HG02759 (cell line): ENCODE results near the gene TTC9B.

ENCODE experiments used
- ATAC-seq: cut with Tn5 transposase; IDR thresholded peaks from one replicate; pipeline ENCODE4 v1.9.1; 2021; ENCODE audit warnings: mild to moderate bottlenecking, moderate library complexity; ENCODE audit not compliant: unreplicated experiment

Gene TTC9B

GRCh38 chr19:40217934-40218890, at the start of gene TTC9B:
TSS of gene TTC9B (minus strand) at chr19:40218384. CDS start at chr19:40218381, 3 bp downstream.
- no peak for ATAC-seq

- no peak for ATAC-seq
These were observed 49.4 kb upstream of the TTC9B start for GRCh38 chr19:40267601-40267997.

- ATAC-seq, result no peak
These were observed 48.9 kb upstream of the TTC9B start for GRCh38 chr19:40266912-40267600.

GRCh38 chr19:40266119-40266518, 47.9 kb upstream of the TTC9B start:
- no peak for ATAC-seq

GRCh38 chr19:40265763-40266099, 47.5 kb upstream of the TTC9B start:
- no peak for ATAC-seq

- ATAC-seq, result no peak
These were observed 47.0 kb upstream of the TTC9B start for GRCh38 chr19:40265055-40265762.

- ATAC-seq, result no peak
These were observed 46.3 kb upstream of the TTC9B start for GRCh38 chr19:40264314-40265054.

GRCh38 chr19:40263440-40264313, 45.5 kb upstream of the TTC9B start:
- no peak for ATAC-seq

GRCh38 chr19:40262422-40262821, 44.2 kb upstream of the TTC9B start:
- ATAC-seq, result no peak

- ATAC-seq, result no peak
These were observed 43.4 kb upstream of the TTC9B start for GRCh38 chr19:40261631-40262030.

GRCh38 chr19:40257096-40257517, 38.9 kb upstream of the TTC9B start:
- ATAC-seq, result no peak

- no peak for ATAC-seq
These were observed 38.3 kb upstream of the TTC9B start for GRCh38 chr19:40256512-40256911.

- no peak for ATAC-seq
These were observed 37.5 kb upstream of the TTC9B start for GRCh38 chr19:40255619-40256166.

GRCh38 chr19:40254714-40255418, 36.7 kb upstream of the TTC9B start:
- no peak for ATAC-seq

- no peak for ATAC-seq
These were observed 35.5 kb upstream of the TTC9B start for GRCh38 chr19:40253611-40254092.

- ATAC-seq, result no peak
These were observed 34.2 kb upstream of the TTC9B start for GRCh38 chr19:40252395-40252794.

- ATAC-seq, result no peak
These were observed 33.8 kb upstream of the TTC9B start for GRCh38 chr19:40251991-40252390.

- no peak for ATAC-seq
These were observed 33.1 kb upstream of the TTC9B start for GRCh38 chr19:40251244-40251643.

- ATAC-seq, result no peak
These were observed 31.6 kb upstream of the TTC9B start for GRCh38 chr19:40249781-40250180.
